Adrenal gland (tissue), 12 donors: ENCODE measurements around the gene CLEC16A. TPM values are rescaled to one million over a fixed set of nuclear protein-coding genes. Genes with fewer than 3 reads are reported as not detected.

Source experiments
- DNase-seq, 7 donors: peaks; one replicate each; pipeline ENCODE4 v3.0.0-alpha.2; 2019 to 2020
- H3K27ac ChIP-seq, 5 donors: fragments of 200-600 bp; sonication (generic) in 4 of 5; 1 replicate in 3 of 5; 2 replicates in 2 of 5; pipeline versions ENCODE4 v1.5.1 to v1.8.0; 2016 to 2020; ENCODE audit warnings: mild to moderate bottlenecking in 1 of 5
- H3K27me3 ChIP-seq: fragments of 200-600 bp; 2 replicates; pipeline ENCODE4 v1.8.0; 2021
- H3K36me3 ChIP-seq, 2 donors: fragments of 200-600 bp; replicated peaks in 1 of 2; 1 replicate in 1 of 2; 2 replicates in 1 of 2; pipeline versions ENCODE4 v1.5.1 to v1.8.0; 2018 to 2022
- H3K4me1 ChIP-seq, 2 donors: fragments of 200-600 bp; replicated peaks in 1 of 2; 1 replicate in 1 of 2; 2 replicates in 1 of 2; pipeline versions ENCODE4 v1.5.1 to v1.8.0; 2018 to 2021
- H3K4me3 ChIP-seq, 4 donors: fragments of 200-600 bp; sonication (generic) in 3 of 4; one replicate each; pipeline ENCODE4 v1.5.1; 2016 to 2018
- H3K9me3 ChIP-seq, 3 donors: fragments of 200-600 bp; sonication (generic) in 1 of 3; replicated peaks in 1 of 3; 1 replicate in 2 of 3; 2 replicates in 1 of 3; pipeline versions ENCODE4 v1.5.1 to v1.8.0; 2016 to 2021
- POLR2A ChIP-seq, 2 donors: fragments of 450-650 bp; IDR thresholded peaks; one replicate each; pipeline ENCODE4 v1.6.1; 2017; ENCODE audit warnings: antibody characterized with exemption in 2 of 2, mild to moderate bottlenecking in 2 of 2, moderate library complexity in 1 of 2
- WGBS, 4 donors: extraction: QIAGEN DNeasy Blood & Tissue Kit in 2 of 4; methylation state at CpG; one replicate each; pipeline versions ENCODE4 v1.1.5 to v1.1.7; 2013 to 2017; 5-methylcytosine and 5-hydroxymethylcytosine counted together
- intact Hi-C, 2 donors: fragments of 100-400 bp; cut with DNase I; formaldehyde crosslinking; loops; one replicate each; pipeline versions ENCODE4 v1.14.1 to v1.15.0; 2022 to 2023
- polyA plus RNA-seq, 3 donors: library from polyadenylated mRNA; stranded (reverse); fragments of 200-250 nt in 2 of 3; fragments of 350-450 nt in 1 of 3; fragmentation: Illumina TruSeq in 1 of 3; extraction: RNeasy Lipid Tissue Mini Kit (QIAGEN cat#74804) in 1 of 3; gene quantifications; one replicate each; pipeline ENCODE4 v1.2.3, GENCODE V29; 2013 to 2014
- total RNA-seq, 9 donors: library from RNA; depleted of rRNA in 4 of 9; stranded (reverse); fragments of >200 nt in 4 of 9; fragments of 120-200 nt in 1 of 9; fragmentation: NEBNext Ultra II Directional in 1 of 9; extraction: Animal tissue kit (Norgen Biotek cat#: 25700) in 1 of 9; gene quantifications; one replicate each; pipeline versions ENCODE4 v1.1.0 to v1.2.4, GENCODE V29; 2013 to 2023
- TF ChIP-seq, protein P1 (sequence below), 6 experiments: fragments of 450-650 bp in 4 of 6; fragments of 200-600 bp in 2 of 6; sonication (generic) in 1 of 6; IDR thresholded peaks; 1 replicate in 5 of 6; 2 replicates in 1 of 6; pipeline versions ENCODE4 v1.5.1 to v1.8.0; 2016 to 2021; ENCODE audit warnings: antibody characterized with exemption in 6 of 6, mild to moderate bottlenecking in 2 of 6, moderate library complexity in 1 of 6
- donor health status: healthy with polysubstance abuse.
- donor health status: Bipolar disorder and iron deficiency.
- donor health status: DM: yes; HTN: yes; CAD: no.
- donor health status: DM: no; HTN: no; CAD: no.
- donor health status: DM: no; HTN: no; CAD: no.
- donor health status: DM: yes; HTN: yes; CAD: no.

Gene CLEC16A
- total and polyA plus RNA-seq, 12 donors: 14.0 to 37.2 (median 27.6) TPM

DNA sequence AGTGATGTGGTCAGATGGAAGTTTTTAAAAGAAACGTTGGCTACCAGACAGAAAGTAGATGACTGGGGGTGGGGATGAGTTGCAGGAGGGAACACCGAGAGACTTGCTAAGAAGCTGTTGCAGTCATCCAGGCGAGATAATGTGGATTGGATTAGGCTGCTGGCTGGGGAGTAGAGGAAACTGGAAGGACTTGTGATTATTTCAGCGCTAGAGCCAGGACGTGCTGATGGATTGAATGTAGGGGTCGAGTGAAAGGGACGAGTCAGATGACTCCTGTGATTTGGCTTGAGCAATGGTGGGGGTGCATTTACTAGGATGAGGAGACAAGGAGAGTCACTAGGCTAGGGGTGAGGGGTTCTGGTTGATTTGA lies 88.5 kb downstream of the CLEC16A start:
- 39 to 64% (median 51%) methylated on average over 7 of the region's 7 CpGs for whole genome bisulfite sequencing, 4 donors
- H3K36me3 ChIP-seq: no peaks in the 10 kb centered on the region
- H3K27ac ChIP-seq: peak overlapping the region in 2 of 5 donors; percentile 41 to 65
- TF ChIP-seq, protein P1, sequence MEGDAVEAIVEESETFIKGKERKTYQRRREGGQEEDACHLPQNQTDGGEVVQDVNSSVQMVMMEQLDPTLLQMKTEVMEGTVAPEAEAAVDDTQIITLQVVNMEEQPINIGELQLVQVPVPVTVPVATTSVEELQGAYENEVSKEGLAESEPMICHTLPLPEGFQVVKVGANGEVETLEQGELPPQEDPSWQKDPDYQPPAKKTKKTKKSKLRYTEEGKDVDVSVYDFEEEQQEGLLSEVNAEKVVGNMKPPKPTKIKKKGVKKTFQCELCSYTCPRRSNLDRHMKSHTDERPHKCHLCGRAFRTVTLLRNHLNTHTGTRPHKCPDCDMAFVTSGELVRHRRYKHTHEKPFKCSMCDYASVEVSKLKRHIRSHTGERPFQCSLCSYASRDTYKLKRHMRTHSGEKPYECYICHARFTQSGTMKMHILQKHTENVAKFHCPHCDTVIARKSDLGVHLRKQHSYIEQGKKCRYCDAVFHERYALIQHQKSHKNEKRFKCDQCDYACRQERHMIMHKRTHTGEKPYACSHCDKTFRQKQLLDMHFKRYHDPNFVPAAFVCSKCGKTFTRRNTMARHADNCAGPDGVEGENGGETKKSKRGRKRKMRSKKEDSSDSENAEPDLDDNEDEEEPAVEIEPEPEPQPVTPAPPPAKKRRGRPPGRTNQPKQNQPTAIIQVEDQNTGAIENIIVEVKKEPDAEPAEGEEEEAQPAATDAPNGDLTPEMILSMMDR (IDR thresholded peaks at IDR 0.05): no peak
- TF ChIP-seq POLR2A (IDR thresholded peaks at IDR 0.05): no peak
- peak in 6 of 7 donors; percentile 33 to 66 (median 44) for DNase-seq
- intact Hi-C loops: no loop called here
- H3K9me3 ChIP-seq: no peaks in the 10 kb centered on the region
- no peak overlapping the region for H3K4me3 ChIP-seq
- H3K27me3 ChIP-seq: no peaks in the 10 kb centered on the region
- peaks cover 8 to 28% of the 10 kb centered on the region in 2 donors for H3K4me1 ChIP-seq

GRCh38 chr16:11033629-11034420 lies 89.5 kb downstream of the CLEC16A start:
- Histone ChIP-seq H3K27me3 (no peaks in the 10 kb centered on the region), H3K4me3 (no peak overlapping the region), H3K27ac (peak overlapping the region in 1 of 5 donors; percentile 65), H3K4me1 (peaks cover 8 to 28% of the 10 kb centered on the region in 2 donors), H3K36me3 (no peaks in the 10 kb centered on the region), H3K9me3 (no peaks in the 10 kb centered on the region)
- no peak for TF ChIP-seq POLR2A (IDR thresholded peaks at IDR 0.05)
- TF ChIP-seq, protein P1 (IDR thresholded peaks at IDR 0.05): no peak
- intact Hi-C loops: no loop called here
- 81 to 92% (median 84%) methylated on average over 14 of the region's 14 CpGs for WGBS, 4 donors
- DNase-seq: peak in 1 of 7 donors; percentile 36

DNA sequence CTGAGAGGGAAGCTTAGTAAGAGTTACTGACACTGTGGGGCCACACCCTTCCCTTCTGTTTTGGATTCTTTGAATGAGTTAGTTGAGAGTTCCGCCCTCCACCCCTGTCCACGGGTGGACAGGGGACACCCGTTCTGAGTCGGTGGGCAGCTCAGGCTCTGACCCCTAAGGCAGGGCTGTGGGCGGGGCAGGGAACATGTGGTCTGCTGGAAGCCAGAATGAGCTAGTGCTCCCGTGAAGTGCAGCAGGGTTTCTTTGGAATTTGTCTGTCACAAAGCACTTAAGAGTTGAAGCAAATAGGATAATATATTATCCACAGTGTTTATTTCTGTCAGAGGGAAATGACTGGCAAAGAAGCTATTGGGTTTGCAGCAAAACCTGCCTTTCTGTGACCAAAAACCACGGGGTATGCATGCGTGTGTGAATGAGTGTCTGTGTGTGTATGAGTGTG lies 90.1 kb downstream of the CLEC16A start:
- intact Hi-C loops: no loop called here
- no peaks in the 10 kb centered on the region for H3K36me3 ChIP-seq

GRCh38 chr16:11035096-11035495 lies 90.7 kb downstream of the CLEC16A start:
- Histone ChIP-seq H3K4me1 (peaks cover 8 to 28% of the 10 kb centered on the region in 2 donors), H3K36me3 (peaks cover 0 to 5% of the 10 kb centered on the region in 2 donors), H3K9me3 (no peaks in the 10 kb centered on the region), H3K4me3 (no peak overlapping the region), H3K27ac (no peak overlapping the region), H3K27me3 (no peaks in the 10 kb centered on the region)
- no peak for TF ChIP-seq POLR2A (IDR thresholded peaks at IDR 0.05)
- TF ChIP-seq, protein P1 (IDR thresholded peaks at IDR 0.05): no peak
- intact Hi-C loops: no loop called here
- WGBS, 4 donors: 95 to 99% (median 97%) methylated on average over 5 of the region's 5 CpGs
- DNase-seq: no peak

More for the DNA sequence above, 90.1 kb downstream of the CLEC16A start:
- no peaks in the 10 kb centered on the region for H3K9me3 ChIP-seq
- no peak for DNase-seq
- no peaks in the 10 kb centered on the region for H3K27me3 ChIP-seq
- H3K4me1 ChIP-seq: peaks cover 8 to 28% of the 10 kb centered on the region in 2 donors
- TF ChIP-seq POLR2A (IDR thresholded peaks at IDR 0.05): no peak
- TF ChIP-seq, protein P1 (IDR thresholded peaks at IDR 0.05): no peak
- 64 to 79% (median 72%) methylated on average over 8 of the region's 8 CpGs for WGBS, 4 donors
- peak overlapping the region in 1 of 5 donors; percentile 32 for H3K27ac ChIP-seq
- H3K4me3 ChIP-seq: no peak overlapping the region
